ENCODE measurements around the gene FHOD3. TPM values are rescaled to one million over a fixed set of nuclear protein-coding genes. Genes with fewer than 3 reads are reported as not detected.

Gene FHOD3
- total and polyA plus RNA-seq, 7 donors, result 5.4 to 98.2 (median 20.2) TPM

GRCh38 chr18:36770315-36770946 lies 472.9 kb downstream of the FHOD3 start:
- Histone ChIP-seq H3K4me1 (no peaks in the 10 kb centered on the region), H3K27me3 (ENCODE audit: insufficient read depth in 3 of 3, low read length in 2 of 3) (no peaks in the 10 kb centered on the region), H3K9me3 (no peaks in the 10 kb centered on the region), H3K27ac (no peak overlapping the region), H3K4me3 (no peak overlapping the region), H3K36me3 (ENCODE audit: insufficient read depth in 1 of 2, low read depth in 1 of 2) (no peaks in the 10 kb centered on the region)
- TF ChIP-seq, protein P1, sequence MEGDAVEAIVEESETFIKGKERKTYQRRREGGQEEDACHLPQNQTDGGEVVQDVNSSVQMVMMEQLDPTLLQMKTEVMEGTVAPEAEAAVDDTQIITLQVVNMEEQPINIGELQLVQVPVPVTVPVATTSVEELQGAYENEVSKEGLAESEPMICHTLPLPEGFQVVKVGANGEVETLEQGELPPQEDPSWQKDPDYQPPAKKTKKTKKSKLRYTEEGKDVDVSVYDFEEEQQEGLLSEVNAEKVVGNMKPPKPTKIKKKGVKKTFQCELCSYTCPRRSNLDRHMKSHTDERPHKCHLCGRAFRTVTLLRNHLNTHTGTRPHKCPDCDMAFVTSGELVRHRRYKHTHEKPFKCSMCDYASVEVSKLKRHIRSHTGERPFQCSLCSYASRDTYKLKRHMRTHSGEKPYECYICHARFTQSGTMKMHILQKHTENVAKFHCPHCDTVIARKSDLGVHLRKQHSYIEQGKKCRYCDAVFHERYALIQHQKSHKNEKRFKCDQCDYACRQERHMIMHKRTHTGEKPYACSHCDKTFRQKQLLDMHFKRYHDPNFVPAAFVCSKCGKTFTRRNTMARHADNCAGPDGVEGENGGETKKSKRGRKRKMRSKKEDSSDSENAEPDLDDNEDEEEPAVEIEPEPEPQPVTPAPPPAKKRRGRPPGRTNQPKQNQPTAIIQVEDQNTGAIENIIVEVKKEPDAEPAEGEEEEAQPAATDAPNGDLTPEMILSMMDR (IDR thresholded peaks at IDR 0.05), result no peak
- no peak for ATAC-seq
- no peak for DNase-seq
- intact Hi-C loops (cut with DNase I), result loop anchor here in 1 of 2 donors (2.0 kb wide), 1 partner anchor 42 kb away; no protein-coding TSS in a partner anchor
- 81 to 96% (median 82%) methylated on average over 3 of the region's 3 CpGs for WGBS, 3 donors

- Histone ChIP-seq H3K4me3 (no peak overlapping the region), H3K9me3 (no peaks in the 10 kb centered on the region), H3K27me3 (ENCODE audit: insufficient read depth in 3 of 3, low read length in 2 of 3) (no peaks in the 10 kb centered on the region), H3K27ac (no peak overlapping the region), H3K4me1 (peaks cover 4% of the 10 kb centered on the region), H3K36me3 (ENCODE audit: insufficient read depth in 1 of 2, low read depth in 1 of 2) (no peaks in the 10 kb centered on the region)
- whole genome bisulfite sequencing, 3 donors, result 80 to 87% (median 87%) methylated on average over 4 of the region's 4 CpGs
- intact Hi-C loops (cut with DNase I), result loop anchor here in 1 of 2 donors (2.0 kb wide), 1 partner anchor 42 kb away; no protein-coding TSS in a partner anchor
- TF ChIP-seq, protein P1 (IDR thresholded peaks at IDR 0.05), result no peak
- DNase-seq, result no peak
- ATAC-seq, result no peak
These were observed 473.7 kb downstream of the FHOD3 start for GRCh38 chr18:36771245-36771644.

DNA sequence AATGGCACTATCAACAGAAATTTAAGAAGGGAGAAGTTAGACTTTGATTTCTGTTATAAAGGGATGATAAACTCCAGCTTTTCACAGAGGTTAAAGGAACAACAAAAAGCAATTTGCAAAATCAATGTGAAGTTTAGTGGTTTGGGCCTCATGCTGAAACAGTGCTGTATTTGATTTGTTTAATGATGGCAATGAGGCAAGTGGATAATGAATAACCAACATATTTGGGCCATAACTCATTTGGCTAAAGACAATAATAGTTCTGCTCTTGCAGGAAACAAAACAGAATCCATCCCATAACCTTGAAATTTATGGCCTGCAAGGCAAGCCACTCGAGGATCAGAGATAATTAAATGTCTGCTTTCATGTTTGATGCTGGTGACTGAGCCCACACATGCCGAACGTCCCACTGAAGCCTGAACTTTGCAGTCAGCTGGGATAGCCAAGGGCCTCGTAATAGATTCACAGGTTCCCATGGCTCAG lies 474.8 kb downstream of the FHOD3 start:
- intact Hi-C loops (cut with DNase I), result no loop called here
- TF ChIP-seq, protein P1 (IDR thresholded peaks at IDR 0.05), result no peak
- no peaks in the 10 kb centered on the region for H3K27me3 ChIP-seq (ENCODE audit: insufficient read depth in 3 of 3, low read length in 2 of 3)
- H3K36me3 ChIP-seq (ENCODE audit: insufficient read depth in 1 of 2, low read depth in 1 of 2), result no peaks in the 10 kb centered on the region
- H3K27ac ChIP-seq, result no peak overlapping the region
- H3K4me3 ChIP-seq, result no peak overlapping the region
- WGBS, 3 donors, result 69 to 80% (median 78%) methylated on average over 4 of the region's 4 CpGs
- no peaks in the 10 kb centered on the region for H3K9me3 ChIP-seq
- DNase-seq (no peak), ATAC-seq (no peak)
- peaks cover 11% of the 10 kb centered on the region for H3K4me1 ChIP-seq

DNA sequence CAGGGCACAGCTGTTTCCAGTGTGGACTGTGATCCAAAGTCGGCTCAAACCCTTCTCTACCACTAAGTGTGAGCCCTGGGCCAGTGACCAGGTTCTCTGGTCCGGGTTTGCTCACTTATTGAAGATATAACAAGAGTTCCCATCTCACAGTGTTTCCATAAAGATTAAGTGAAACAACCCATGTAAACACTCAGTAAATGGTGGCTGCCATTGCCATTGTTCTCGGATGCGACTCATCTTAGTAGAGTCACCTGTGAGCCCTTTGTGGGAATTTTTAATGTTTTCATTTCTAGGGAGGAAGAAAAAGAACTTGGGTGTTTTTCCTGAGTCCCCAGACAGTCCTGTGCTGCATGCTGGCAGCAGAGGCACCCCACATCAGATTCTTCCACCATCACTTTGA lies 477.9 kb downstream of the FHOD3 start:
- Histone ChIP-seq H3K36me3 (ENCODE audit: insufficient read depth in 1 of 2, low read depth in 1 of 2) (peaks cover 0 to 8% of the 10 kb centered on the region in 2 donors), H3K27ac (no peak overlapping the region)
- intact Hi-C loops (cut with DNase I), result no loop called here

More for the DNA sequence above, 477.9 kb downstream of the FHOD3 start:
- Histone ChIP-seq H3K9me3 (no peaks in the 10 kb centered on the region), H3K4me1 (peaks cover 23% of the 10 kb centered on the region), H3K4me3 (no peak overlapping the region), H3K27me3 (ENCODE audit: insufficient read depth in 3 of 3, low read length in 2 of 3) (no peaks in the 10 kb centered on the region)
- no peak for ATAC-seq
- TF ChIP-seq, protein P1 (IDR thresholded peaks at IDR 0.05), result no peak
- DNase-seq, result no peak
- whole genome bisulfite sequencing, 3 donors, result 72 to 85% (median 75%) methylated on average over 4 of the region's 4 CpGs
